ENCODE results near the gene UGT1A4. TPM values are rescaled to one million over a fixed set of nuclear protein-coding genes. Genes with fewer than 3 reads are reported as not detected.

The UGT1A4 gene
- total and polyA plus RNA-seq, 8 donors: 0.19 TPM; not detected in 7

DNA sequence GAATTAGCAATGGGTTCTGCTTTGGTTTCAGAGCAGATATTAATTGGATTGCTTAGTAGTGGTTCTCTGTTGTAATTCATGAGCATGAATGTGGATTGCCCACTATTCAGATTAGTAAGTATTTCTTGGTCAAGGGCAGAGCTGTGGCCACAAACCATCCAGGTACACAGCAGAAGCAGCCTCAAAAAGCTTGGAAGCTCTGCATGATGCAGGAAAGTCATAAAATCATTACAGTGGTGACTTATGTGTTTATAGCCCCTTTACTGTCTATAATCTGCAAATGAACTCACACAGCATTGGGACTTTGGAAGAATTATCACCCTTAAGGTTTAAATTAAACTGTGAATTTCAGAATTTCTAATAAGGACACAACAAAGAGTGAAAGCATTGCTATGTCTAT, 39.6 kb downstream of the UGT1A4 start:
- Histone ChIP-seq H3K9me3 (no peaks in the 10 kb centered on the region), H3K27me3 (no peaks in the 10 kb centered on the region), H3K4me3 (no peak overlapping the region), H3K4me1 (no peaks in the 10 kb centered on the region), H3K27ac (no peak overlapping the region), H3K36me3 (no peaks in the 10 kb centered on the region)
- FAIRE-seq (no peak), DNase-seq (no peak), ATAC-seq (no peak)
- intact Hi-C loops (cut with DNase I): no loop called here
- TF ChIP-seq, protein P1, sequence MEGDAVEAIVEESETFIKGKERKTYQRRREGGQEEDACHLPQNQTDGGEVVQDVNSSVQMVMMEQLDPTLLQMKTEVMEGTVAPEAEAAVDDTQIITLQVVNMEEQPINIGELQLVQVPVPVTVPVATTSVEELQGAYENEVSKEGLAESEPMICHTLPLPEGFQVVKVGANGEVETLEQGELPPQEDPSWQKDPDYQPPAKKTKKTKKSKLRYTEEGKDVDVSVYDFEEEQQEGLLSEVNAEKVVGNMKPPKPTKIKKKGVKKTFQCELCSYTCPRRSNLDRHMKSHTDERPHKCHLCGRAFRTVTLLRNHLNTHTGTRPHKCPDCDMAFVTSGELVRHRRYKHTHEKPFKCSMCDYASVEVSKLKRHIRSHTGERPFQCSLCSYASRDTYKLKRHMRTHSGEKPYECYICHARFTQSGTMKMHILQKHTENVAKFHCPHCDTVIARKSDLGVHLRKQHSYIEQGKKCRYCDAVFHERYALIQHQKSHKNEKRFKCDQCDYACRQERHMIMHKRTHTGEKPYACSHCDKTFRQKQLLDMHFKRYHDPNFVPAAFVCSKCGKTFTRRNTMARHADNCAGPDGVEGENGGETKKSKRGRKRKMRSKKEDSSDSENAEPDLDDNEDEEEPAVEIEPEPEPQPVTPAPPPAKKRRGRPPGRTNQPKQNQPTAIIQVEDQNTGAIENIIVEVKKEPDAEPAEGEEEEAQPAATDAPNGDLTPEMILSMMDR (IDR thresholded peaks at IDR 0.05): no peak

GRCh38 chr2:233758849-233759248, 40.3 kb downstream of the UGT1A4 start:
- 83 to 97% methylated on average over 2 of the region's 2 CpGs for WGBS, 2 donors
- intact Hi-C loops (cut with DNase I): no loop called here
- FAIRE-seq: no peak

DNA sequence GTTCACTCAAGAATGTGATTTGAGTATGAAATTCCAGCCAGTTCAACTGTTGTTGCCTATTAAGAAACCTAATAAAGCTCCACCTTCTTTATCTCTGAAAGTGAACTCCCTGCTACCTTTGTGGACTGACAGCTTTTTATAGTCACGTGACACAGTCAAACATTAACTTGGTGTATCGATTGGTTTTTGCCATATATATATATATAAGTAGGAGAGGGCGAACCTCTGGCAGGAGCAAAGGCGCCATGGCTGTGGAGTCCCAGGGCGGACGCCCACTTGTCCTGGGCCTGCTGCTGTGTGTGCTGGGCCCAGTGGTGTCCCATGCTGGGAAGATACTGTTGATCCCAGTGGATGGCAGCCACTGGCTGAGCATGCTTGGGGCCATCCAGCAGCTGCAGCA, 41.5 kb downstream of the UGT1A4 start, which contains the start of gene UGT1A1:
Gene UGT1A1 (plus strand): TSS at position 228 of the 400 bp plus-strand sequence. CDS start 18 bp downstream, at position 246.
- no peak within 1 kb of the TSS for H3K4me3 ChIP-seq
- intact Hi-C loops (cut with DNase I): no loop called here
- FAIRE-seq (no peak), DNase-seq (no peak), ATAC-seq (peak in 1 of 4 donors; percentile 38)
- TF ChIP-seq, protein P1 (IDR thresholded peaks at IDR 0.05): no peak
- no peak within 1 kb of the TSS for H3K27ac ChIP-seq
- WGBS, 2 donors: 65 to 66% methylated on average over 6 of the region's 6 CpGs
- no peaks in the 10 kb centered on the region for H3K36me3 ChIP-seq
- H3K9me3 ChIP-seq: no peaks in the 10 kb centered on the region
- H3K27me3 ChIP-seq: no peaks in the 10 kb centered on the region
- H3K4me1 ChIP-seq: no peaks in the 10 kb centered on the region

More at GRCh38 chr2:233758849-233759248, 40.3 kb downstream of the UGT1A4 start:
- TF ChIP-seq, protein P1 (IDR thresholded peaks at IDR 0.05): no peak
- Histone ChIP-seq H3K27me3 (no peaks in the 10 kb centered on the region), H3K4me3 (no peak overlapping the region), H3K27ac (no peak overlapping the region), H3K9me3 (no peaks in the 10 kb centered on the region), H3K4me1 (no peaks in the 10 kb centered on the region), H3K36me3 (no peaks in the 10 kb centered on the region)
- ATAC-seq (no peak), DNase-seq (no peak)

DNA sequence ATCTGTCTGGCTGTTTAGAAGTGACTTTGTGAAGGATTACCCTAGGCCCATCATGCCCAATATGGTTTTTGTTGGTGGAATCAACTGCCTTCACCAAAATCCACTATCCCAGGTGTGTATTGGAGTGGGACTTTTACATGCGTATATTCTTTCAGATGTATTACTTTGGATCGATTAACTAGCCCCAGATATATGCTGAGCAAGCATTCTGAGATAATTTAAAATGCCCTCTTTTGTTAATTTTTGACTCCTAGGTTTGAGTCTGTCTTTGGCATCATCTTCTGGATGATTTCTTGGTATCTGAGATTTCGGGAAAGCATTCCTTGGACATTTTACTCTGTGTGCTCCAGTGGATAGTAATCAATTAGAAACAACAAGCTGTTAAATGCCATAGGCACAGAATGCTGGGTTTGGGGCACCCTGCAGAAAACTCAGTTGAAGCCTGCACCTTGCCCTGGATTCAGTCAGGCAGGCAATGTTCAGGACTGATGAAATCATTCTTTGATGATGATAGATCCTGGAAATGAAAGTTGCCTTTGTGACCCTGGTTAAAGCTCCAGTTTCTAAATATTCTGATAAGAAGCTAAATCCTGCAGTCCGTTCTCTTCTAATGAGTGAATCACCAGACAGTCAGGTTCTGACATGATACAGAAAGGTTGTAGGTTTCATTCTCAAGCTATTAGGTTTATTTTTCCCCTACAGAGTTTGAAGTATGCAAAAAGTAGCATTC, 42.7 kb downstream of the UGT1A4 start:
- no peaks in the 10 kb centered on the region for H3K36me3 ChIP-seq
- H3K4me1 ChIP-seq: no peaks in the 10 kb centered on the region
- intact Hi-C loops (cut with DNase I): no loop called here
- WGBS, 2 donors: 76 to 85% methylated on average over 4 of the region's 4 CpGs
- no peak for FAIRE-seq
- DNase-seq: no peak
- no peaks in the 10 kb centered on the region for H3K27me3 ChIP-seq
- no peak for ATAC-seq
- H3K4me3 ChIP-seq: no peak overlapping the region
- H3K9me3 ChIP-seq: no peaks in the 10 kb centered on the region
- TF ChIP-seq, protein P1 (IDR thresholded peaks at IDR 0.05): no peak
- H3K27ac ChIP-seq: no peak overlapping the region

- WGBS, 2 donors: 51 to 69% methylated on average over 7 of the region's 7 CpGs
- H3K4me1 ChIP-seq: no peaks in the 10 kb centered on the region
- DNase-seq (no peak), ATAC-seq (no peak), FAIRE-seq (no peak)
- no peaks in the 10 kb centered on the region for H3K27me3 ChIP-seq
- no peak overlapping the region for H3K27ac ChIP-seq
- H3K4me3 ChIP-seq: no peak overlapping the region
- TF ChIP-seq, protein P1 (IDR thresholded peaks at IDR 0.05): no peak
- no peaks in the 10 kb centered on the region for H3K9me3 ChIP-seq
- no peaks in the 10 kb centered on the region for H3K36me3 ChIP-seq
- intact Hi-C loops (cut with DNase I): no loop called here
Measured at GRCh38 chr2:233764264-233764663, 45.7 kb downstream of the UGT1A4 start.
